ENCODE results near the gene IL36RN.
"Not testable (repeated sequence)": the region's sequence is repeated elsewhere in the genome, so short reads cannot be mapped to it uniquely, and the experiment has no call there.

IL36RN gene

GRCh38 chr2:113075600-113075999 lies 16.6 kb downstream of the IL36RN start:
- DNase-seq: no peak

DNA sequence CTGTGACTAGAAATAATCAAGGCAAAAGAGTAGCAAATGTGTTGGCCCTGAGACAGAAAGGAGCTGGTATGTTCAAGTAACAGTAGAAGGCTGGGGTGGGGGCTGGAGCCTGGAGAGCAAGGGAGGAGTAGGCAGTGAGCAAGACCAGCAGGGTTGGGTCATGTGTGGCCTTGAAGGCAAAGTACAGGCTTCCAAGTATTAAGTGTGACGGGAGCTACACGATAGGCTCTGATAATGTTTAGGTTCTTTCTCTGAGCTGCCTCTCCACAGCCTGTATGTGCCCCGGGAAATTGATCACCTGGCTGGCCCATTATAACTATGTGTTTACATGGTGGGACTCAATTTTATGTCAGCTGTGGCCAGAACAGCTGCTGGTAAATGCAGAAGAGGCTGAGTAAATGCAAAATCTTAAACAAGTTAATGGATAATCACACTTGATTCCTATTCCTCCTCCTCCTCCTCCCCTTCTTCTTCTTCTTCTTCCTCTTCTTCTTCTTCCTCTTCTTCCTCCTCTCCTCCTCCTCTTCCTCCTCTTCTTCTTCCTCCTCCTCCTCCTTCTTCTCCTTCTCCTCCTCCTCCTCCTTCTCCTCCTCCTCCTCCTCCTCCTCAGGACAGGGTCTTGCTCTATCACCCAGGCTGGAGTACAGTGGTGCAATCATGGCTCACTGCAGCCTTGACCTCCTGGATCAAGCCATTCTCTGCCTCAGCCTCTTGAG lies 18.1 kb downstream of the IL36RN start:
- no peak for DNase-seq

DNA sequence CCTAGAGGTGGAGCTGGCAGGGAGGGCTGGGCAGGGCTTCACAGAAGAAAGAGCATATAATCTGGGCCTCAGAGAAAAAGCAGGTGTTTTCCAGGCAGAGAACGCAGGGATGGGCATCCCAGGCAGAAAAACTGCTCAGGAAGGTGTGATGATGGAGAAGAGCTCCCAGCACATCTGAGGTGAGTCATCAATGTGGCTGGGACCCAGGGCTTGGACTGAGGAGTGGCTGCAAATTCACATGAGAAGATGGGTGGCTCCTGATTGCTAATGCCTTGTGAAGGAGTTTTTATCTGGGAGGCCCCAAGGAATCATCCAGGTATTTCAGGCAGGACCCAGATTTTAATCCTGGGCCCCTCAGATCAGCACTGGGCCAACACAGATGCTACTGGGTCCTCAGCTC lies 18.9 kb downstream of the IL36RN start:
- no peak for DNase-seq

- no peak for DNase-seq
Observed at GRCh38 chr2:113078350-113078839, 19.4 kb downstream of the IL36RN start.

GRCh38 chr2:113079131-113079530 lies 20.1 kb downstream of the IL36RN start:
- no peak for DNase-seq

GRCh38 chr2:113080134-113080533 lies 21.1 kb downstream of the IL36RN start:
- DNase-seq: no peak

- DNase-seq: no peak
Observed at GRCh38 chr2:113081488-113082210, 22.7 kb downstream of the IL36RN start.

DNA sequence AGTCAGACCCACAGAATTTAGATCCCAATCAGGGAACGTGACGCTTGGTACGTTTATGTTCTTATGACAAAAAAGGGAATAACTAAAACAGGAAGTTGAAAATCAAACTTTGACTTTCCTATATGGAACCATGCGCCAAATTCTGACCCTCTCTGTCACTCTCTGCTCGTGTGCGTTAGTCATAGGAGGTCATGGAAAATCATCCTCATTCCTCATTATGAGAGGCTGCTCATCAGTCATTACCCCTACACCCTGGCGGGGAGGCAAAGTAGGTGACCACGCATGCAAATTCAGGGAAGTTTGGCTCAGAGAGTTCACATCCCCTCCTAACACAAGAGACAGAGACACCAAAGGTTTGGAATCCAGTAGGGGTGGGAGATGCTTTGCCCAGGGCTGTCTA lies 24.3 kb downstream of the IL36RN start:
- DNase-seq: no peak

- DNase-seq: no peak
Observed at GRCh38 chr2:113084249-113085000, 25.4 kb downstream of the IL36RN start.

DNA sequence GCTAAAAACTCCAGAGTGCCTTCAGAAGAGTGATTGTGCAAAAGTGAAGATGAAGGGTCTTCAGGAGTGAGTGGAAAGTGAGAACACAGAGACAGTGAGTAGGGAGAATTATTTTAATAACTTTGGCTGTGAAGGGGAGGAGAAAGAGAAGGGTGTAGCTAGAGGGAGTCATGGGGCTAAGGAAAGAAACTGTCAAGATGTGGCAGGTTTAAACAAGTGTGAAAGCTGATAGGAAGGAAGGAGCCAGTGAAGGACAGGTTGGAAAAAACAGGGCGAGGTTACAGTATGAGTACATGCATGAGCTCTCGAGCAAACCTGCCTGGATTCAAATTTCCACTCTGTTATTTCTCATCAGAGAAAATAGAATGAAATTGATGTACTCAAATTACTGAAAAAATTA lies 26.5 kb downstream of the IL36RN start:
- no peak for DNase-seq

DNA sequence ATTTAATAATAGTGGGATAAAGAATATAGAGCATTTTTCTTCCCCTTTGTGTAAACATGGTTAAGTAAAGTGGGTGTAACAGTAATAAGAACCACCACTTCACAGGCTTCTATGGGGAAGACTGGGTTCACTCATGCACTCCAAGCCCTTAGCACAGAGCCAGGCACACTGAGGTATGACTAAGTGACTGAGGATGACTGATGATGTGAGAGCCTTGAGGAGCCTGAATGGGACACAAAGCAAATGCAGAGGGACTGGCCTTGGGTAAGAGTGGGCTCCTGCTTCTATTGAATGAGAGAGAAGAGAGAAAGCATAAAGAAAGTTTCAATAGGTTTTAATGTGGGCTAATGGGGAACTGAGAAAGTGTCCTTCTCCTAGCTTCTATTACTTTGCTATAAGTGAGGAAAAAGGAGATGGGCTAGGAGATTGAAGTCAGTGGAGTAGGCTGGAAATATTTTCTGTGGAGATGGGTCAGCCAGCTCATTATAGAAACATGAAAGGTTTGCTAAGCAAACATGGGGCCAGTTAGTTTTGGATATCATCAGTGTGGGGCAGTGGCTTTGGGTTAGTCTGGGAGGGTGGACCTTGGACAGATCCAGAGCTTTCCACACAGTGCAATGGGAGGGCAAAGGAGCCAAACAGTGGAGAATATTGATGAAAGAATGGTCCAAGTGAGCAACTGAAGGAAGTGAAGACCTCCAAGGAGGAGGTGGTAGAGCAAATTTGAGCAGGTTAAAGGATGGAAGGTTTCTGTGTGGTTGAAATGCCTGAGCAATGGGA lies 29.4 kb downstream of the IL36RN start:
- no peak for DNase-seq

DNA sequence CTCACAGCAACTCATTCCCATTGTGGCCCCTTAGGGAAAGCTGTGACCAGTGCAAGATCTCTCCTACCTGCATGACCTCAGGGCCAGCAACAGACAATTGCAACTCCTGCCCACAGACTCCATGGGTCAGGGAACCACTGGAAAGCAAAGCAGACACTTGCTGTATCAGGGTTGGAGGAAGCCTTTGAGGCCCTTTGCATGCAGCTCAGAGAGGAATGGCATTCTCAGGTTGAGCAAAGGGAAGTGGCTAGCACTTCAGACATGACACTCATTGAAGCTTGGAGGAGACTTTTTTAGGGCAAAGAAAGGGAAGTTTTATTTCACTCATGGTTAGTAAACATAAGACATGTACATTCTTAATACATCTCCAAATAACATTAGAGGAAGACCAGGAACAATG lies 30.9 kb downstream of the IL36RN start:
- no peak for DNase-seq

DNA sequence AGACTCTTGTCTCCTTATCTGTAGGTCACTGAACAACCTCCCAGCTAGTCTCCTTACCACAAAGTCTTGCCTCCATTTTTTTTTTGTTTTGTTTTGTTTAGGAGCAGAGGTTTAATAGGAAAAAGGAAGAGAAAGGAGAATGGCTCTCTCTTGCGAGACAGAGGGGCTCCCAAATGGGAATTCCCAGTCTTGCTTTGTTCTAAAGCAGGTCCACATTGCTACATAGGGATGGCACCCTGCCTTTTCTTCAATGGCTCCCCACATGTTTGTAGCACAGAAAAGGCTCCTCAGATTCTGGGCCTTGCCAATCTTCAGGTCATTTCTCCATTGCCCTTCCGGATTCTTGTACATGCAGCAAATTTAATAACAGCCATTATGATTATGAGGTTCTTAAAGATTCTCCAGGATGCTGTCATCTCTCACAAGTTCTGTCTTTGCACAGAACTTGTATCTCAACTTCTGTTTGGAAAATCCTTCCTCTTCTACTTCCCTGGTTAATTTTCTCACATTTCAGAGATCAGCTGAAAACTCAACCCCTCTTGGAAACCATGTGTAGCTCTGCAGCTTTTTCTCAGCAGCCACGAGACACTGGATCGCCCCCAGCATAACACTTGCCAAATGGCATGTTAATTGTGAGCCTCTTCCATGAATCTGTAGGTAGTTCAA lies 32.4 kb downstream of the IL36RN start:
- DNase-seq: no peak

DNA sequence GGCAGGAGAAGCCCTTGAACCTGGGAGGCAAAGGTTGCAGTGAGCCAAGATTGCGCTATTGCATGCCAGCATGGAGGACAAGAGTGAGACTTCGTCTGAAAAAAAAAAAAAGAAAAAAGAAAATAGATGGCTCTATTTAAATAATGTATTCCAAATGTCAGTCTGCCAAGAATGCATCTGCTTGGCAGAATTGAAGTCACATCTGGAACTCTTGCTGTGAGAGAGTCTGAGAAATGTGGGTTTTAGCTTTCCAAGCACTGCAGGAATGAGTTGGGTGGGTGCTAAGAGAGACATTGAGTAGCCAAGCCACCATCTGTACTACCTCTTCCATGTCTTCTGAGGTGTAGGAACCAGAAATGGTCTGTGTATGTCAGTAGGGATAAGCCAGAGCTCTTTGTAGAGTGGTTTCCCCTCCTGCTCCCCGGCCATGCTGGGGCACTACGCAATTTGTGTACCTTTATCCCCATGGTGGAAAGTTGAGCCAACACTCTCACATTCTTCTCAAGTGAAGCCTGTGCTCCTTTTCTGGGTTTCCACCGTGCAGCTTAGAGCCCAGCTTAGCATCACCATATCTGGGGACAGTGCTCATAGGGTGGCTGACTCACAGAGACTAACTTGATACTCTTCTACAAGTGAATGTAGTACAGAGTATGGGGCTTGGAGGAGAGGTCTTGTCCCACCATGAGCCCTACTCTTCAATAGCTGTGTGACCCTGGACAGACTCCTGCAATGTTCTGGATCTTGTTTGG lies 34.0 kb downstream of the IL36RN start:
- DNase-seq: no peak

GRCh38 chr2:113093613-113093977 lies 34.6 kb downstream of the IL36RN start:
- DNase-seq: no peak

DNA sequence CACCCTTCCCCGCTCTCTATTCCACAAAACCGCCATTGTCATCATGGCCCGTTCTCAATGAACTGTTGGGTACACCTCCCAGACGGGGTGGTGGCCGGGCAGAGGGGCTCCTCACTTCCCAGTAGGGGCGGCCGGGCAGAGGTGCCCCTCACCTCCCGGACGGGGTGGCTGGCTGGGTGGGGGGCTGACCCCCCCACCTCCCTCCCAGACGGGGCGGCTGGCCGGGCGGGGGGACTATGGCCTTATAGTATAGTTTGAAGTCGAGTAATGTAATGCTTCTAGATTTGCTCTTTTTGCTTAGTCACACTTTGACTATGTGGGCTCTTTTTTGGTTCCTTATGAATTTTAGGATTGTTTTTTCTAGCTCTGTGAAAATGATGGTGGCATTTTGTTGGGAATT lies 37.3 kb downstream of the IL36RN start:
- not testable (repeated sequence) for DNase-seq

DNA sequence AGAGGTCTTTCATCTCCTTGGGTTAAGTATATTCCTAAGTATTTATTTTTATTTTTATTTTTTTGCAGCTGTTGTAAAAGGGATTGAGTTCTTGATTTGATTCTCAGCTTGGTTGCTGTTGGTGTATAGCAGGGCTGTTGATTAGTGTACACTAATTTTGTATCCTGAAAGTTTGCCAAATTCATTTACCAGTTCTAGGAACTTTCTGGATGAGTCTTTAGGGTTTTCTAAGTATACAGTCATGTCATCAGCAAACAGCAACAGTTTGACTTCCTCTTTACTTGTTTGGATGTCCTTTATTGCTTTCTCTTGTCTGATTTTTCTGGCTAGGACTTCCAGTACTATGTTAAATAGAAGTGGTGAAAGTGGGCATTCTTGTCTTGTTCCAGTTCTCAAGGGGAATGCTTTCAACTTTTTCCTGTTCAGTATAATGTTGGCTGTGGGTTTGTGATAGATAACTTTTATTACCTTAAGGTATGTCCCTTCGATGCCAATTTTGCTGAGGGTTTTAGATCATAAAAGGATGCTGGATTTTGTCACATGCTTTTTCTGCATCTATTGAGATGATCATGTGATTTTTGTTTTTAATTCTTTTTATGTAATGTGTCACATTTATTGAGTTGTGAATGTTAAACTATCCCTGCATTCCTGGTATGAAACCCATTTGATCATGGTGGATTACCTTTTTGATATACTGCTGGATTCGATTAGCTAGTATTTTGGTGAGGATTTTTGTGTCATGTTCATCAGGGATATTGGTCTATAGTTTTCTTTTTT lies 38.0 kb downstream of the IL36RN start:
- DNase-seq: not testable (repeated sequence)

DNA sequence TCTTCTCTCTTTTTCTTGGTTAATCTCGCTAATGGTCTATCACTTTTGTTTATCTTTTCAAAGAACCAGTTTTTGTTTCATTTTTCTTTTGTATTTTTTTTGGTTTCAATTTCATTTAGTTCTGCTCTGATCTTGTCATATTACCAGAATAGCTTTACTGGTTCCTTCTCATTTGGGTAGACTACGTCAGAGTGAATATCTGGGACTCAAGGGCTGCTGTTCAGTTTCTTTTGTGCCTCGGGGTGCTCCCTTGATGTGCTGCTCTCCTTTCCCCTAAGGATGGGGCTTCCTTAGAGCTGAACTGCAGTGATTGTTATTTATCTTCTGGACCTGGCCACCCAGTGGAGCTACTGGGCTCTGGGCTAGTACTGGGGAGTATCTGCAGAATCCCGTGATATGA lies 39.0 kb downstream of the IL36RN start:
- DNase-seq: no peak

- DNase-seq: no peak
Observed at GRCh38 chr2:113098532-113098931, 39.5 kb downstream of the IL36RN start.

DNA sequence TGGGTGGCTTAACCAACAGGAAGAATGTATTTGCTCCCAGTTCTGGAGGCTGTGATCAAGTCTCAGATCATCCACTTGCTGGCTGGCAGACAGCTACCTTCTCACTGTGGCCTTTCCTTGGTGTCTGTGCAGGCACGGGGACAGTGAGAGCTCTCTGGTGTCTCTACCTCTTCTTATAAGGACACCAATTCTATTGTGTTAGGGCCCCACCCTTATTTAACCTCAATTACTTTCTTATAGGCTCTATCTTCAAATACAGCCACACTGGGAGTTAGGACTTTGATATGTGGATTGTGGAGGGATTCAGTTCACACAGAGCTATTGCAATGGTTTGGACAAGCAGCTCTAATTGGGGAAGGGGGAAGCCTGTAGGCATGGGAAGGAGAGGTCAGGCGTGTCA lies 43.1 kb downstream of the IL36RN start:
- DNase-seq: no peak

GRCh38 chr2:113103277-113103676 lies 44.3 kb downstream of the IL36RN start:
- DNase-seq: no peak

Measured in NCI-H1105 treated with DMSO at 0.1 percent for 48 hours (cell line).